HG02885 (cell line): Measurements from ENCODE around the gene SEC24B.
"Not testable (repeated sequence)": the region's sequence is repeated elsewhere in the genome, so short reads cannot be mapped to it uniquely, and the experiment has no call there.

Experiments used
- ATAC-seq: cut with Tn5 transposase; IDR thresholded peaks from one replicate; pipeline ENCODE4 v1.9.1; 2021; ENCODE audit warnings: mild to moderate bottlenecking; ENCODE audit not compliant: unreplicated experiment, poor library complexity

Gene SEC24B

GRCh38 chr4:109432203-109432602 lies 1.4 kb upstream of the SEC24B start:
- ATAC-seq = no peak

GRCh38 chr4:109432696-109433095 lies 919 bp upstream of the SEC24B start:
- no peak for ATAC-seq

DNA sequence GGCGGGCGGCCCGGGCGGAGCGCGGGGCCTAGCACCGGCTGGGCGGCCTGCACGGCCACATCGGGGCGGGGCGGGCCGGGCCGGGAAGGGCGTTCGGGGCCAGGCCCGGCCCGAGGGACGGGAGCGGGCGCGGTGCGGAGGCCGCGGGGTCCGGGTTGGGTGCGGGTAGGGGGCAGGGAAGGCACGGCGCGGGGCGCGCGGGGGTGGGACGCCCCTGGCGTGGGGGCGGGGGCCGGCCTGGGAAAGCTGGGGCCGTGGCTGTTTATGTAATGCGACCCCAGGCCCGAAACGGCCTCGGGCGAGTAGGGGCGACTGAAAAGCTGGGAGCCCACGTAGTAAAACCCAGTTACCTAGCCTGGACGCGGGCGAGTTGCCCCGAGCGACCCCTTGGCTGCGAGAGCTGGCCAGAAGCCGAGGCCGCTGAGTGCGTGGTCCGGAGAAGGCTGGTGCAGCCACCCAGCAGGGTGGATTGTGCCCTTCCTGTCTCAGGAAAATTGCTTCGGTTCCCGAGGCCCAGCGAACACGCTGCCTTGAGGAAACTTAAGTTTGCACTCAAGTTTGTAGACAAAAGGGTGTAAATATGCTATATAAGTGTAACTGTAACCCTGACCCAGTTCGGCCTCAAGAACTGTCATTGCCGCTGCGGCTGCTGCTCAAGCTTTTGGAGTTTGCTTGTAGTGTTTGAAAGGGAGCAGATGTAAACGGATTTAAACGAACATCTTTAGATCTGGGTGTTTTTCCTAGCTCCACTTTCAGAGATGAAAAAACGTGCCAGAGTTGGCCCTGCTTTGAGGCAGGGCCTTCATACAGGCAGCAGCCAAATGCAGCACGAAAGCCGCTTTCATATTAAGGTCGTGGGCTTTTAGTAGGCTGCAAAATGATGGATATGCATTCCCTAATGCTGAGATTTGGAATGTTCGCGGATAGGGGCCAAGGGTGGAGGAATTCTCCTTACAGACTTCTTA lies 674 bp downstream of the SEC24B start:
- peak; percentile 45 for ATAC-seq

DNA sequence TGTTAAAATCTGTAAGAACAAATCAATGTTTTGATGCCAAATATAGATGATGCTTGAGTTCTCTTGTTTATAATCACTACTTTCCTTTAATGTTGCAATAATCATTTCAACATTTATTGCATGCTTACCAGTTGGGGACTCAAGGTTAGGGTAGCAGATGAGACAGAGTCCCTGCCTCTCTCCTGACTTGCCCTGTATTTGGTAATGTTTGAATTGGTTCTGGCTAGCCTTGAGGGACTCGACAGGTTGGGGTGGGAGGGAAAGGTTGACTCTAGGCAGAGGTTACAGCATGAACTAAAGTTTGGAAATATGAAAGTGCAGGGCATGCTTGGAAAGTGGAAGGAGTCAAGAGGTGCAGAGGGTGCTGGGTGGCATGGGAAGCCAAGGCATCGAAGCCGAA lies 2.0 kb downstream of the SEC24B start:
- no peak for ATAC-seq

DNA sequence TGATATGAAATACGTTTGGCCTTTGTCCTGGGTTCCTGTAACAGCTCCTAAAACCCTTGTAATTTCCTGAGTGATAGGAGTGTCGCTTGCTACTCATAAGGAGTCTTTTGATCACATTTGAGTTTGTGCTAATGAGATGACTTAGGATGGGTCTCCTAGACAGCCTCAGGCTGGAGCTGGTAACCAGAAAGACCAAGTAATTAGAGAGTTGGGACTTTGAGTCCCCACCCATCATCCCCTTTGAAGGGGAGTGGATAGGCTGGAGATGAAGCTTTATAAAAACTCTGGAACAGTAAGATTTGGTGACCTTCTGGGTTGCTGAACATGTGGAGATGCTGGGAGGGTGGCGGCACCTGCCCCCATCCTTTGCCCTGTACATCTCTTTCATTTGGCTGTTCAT lies 2.9 kb downstream of the SEC24B start:
- ATAC-seq = no peak

DNA sequence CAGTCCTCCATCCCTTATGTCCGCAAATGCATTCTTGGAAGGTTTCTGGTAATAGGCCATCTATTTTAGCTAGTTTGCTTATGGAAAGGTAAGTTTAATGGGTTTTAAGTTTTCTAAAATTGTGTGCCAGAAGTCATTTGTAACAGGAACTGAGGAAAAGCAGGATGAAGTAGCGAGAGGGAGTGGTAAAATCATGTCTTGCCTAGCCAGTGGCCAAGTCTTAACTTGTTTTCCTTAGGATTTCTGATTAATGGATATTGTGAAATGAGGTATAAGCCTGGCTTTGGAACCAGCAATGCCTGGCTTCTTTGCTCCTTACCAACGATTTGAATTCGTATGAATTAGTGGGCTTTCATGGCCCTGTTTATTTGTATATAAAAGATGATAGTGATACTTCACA lies 7.3 kb downstream of the SEC24B start:
- no peak for ATAC-seq

DNA sequence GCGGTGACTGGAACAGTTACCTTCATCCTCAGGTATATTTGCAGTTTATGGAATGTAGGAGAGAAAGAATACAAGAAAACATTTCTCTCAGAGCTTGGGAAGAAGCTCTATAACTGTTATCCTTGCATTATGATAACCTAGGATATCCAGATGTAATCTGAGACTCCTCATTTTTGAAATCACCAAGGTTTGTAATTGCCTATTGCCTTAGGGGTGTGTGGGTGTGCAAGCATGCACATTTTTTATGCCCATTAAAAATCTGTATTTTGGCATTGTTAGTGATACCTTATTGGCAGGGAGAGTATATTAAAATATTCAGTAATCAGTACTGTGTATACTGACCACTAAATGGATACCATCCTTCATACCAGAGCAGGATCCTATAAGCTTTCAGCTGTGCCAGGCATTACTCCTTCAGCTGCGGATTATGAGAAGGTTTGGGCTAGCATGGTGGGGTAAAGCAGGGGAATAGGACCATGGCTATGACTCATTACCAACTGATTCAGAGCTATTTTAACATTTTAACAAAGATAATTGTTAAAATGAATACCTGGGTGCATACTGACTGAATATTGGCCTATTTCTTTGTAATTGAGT lies 8.3 kb downstream of the SEC24B start:
- ATAC-seq = no peak

DNA sequence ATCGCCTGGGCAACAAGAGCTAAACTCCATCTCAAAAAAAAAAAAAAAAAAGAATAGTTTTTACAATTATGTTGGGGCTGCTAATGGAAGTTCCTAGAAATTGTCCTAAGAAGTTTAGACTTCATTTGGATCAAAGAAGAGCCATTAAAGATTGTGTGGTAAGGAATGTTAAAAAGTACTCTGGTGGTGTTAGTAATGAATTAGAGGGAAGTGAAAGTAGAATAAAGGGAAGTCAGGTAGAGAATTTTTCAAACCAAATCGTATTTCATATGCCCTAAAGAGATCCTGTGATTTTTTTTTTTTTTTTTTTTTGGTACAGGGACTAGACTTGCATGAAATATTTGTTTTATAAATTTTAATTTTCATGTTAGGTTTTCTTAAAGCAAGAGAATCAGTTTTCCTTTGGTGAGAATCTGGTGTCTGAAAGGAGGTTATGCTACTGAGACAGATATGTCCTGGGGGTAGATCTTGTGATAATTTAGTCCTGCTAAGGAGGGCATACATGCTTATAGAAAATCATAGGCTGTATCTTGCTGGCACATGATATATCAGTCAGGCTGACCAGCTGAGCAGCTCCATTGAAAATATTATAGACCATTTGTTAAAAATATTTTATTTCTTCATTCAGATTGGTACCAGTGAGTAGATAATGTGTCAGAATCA lies 10.7 kb downstream of the SEC24B start:
- ATAC-seq = peak; percentile 66

DNA sequence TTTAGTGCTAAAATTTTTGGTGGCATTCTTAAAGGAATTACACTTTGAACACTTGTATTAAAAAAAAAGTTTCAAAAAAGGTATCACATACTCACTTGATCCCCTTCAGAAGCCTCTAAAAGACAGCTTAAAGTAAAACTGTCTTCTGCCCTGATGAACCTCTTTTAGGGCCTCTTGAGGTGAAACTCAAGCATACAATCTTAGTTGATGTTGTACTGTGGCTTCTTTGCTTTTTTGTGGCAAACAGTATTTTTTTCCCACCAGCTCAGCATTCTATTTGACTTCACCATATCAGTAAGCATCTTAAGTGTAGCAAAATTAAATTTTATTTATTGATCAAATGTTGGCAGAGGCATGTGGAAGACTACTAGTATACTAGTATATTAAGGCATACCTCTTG lies 13.7 kb downstream of the SEC24B start:
- no peak for ATAC-seq

GRCh38 chr4:109451544-109452273 lies 18.1 kb downstream of the SEC24B start:
- ATAC-seq = no peak

DNA sequence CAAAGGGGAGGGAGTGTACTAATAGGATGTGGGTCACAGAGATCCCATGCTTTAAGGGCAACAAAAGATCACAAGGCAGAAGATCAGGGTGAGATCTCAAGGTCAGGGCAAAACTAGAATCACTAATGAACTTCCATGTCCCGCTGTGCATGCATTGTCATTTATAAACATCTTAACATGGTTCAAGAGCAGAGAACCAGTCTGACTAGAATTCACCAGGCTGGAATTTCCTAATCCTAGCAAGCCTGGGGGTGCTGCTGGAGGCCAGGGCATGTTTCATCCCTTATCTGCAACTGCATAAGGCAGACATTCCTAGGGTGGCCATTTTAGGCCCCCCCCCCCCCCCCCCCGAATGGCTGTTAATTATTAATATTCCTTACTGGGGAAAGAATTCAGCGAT lies 19.5 kb downstream of the SEC24B start:
- ATAC-seq = not testable (repeated sequence)

- ATAC-seq = peak; percentile 74
Measured at GRCh38 chr4:109462297-109462696, 28.7 kb downstream of the SEC24B start.

DNA sequence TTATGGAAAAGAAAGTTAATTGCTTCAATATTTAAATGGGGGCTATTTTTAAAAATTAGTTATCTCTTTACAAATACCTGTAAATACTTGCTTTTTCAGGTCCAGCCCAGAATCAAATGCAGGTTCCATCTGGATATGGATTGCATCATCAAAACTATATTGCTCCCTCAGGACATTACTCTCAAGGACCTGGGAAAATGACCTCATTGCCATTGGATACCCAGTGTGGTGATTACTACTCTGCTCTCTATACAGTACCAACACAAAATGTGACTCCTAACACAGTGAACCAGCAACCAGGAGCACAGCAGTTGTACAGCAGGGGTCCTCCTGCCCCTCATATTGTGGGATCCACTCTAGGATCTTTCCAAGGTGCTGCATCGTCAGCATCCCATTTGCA lies 29.2 kb downstream of the SEC24B start:
- ATAC-seq = no peak

DNA sequence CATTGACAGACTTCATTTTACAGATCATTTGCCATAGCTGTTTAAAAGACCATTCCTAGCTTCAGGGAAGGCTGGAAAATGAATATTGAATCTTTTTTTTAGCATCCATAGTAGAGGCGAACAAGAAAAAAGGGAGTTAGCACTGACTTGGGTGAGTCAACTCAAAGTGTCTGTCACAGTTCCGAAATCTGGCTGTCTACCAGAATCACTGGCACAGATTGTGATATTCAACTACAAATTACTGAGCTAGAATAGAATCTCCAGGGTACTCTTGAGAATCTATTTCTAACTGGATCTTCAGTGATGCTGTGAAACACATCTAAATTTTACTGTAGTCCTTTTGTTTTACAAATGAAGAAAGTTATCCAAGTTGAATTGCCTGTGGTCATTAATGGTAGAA lies 31.5 kb downstream of the SEC24B start:
- no peak for ATAC-seq

DNA sequence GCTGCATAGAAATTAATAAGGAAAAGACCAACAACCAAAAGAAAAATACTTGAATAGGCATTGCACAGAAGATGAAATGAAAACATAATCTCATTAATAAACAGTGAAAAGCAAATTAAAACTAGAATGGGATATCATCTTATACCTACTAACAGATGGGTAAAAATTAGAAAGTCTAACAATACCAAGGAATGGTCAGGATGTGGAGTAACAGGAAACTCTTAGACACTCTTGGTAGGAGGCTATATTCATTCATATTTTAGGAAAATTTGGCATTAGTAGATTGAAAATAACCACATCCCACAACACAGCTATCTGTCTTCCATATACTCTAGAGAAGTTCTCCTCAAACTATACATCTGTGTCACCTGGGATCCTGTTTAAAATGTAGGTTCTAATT lies 36.3 kb downstream of the SEC24B start:
- ATAC-seq = no peak

DNA sequence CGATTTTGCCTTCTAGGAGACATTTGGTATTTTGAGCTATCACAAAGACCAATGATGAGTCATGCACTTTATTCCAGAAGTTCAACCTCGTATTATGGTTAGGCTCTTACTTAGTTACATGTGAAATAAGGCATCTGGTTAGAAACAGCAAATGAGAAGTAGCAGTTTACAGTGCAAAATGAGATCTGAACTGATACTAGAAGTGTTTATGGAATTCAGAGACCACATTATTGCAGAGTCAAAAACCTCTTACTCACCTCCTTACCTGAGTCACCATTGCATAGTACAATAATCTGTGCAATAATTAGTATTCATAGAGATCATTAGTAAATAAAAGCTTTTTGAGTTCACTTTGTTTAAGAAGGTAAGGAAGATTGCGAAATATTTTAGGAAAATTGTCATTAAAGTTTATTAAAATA lies 38.7 kb downstream of the SEC24B start:
- no peak for ATAC-seq

DNA sequence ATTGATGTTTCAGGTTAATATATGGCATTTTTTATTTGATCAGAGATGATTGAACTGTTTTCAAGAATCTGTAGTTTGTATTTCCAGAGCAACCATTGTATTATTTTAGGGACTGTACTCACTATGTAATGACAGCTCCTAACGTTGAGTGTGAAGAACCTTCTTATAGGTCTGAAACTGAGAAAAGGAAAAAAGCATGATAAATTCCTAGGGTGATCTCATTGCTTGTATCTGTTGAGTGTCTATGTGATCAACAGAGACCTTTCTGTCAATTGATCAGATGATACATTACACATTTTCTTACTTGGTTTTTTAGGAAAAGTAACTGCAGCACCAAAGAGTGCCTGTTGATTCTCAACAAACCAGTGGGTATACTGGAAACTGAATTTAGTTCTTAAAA lies 40.2 kb downstream of the SEC24B start:
- ATAC-seq = no peak

GRCh38 chr4:109486007-109486406 lies 52.4 kb downstream of the SEC24B start:
- ATAC-seq = no peak

- no peak for ATAC-seq
Measured at GRCh38 chr4:109494563-109494962, 60.9 kb downstream of the SEC24B start.

- ATAC-seq = no peak
Measured at GRCh38 chr4:109495514-109495913, 61.9 kb downstream of the SEC24B start.

GRCh38 chr4:109496875-109497274 lies 63.3 kb downstream of the SEC24B start:
- ATAC-seq = no peak
